HG03575 (cell line): ENCODE data around the gene CHST10.
"Not testable (repeated sequence)": the region's sequence is repeated elsewhere in the genome, so short reads cannot be mapped to it uniquely, and the experiment has no call there.

ENCODE experiments used
- ATAC-seq: cut with Tn5 transposase; IDR thresholded peaks from one replicate; pipeline ENCODE4 v1.9.1; 2021; ENCODE audit not compliant: unreplicated experiment, insufficient number of reproducible peaks, low FRiP score; ENCODE audit errors: extremely low read depth

CHST10 gene

GRCh38 chr2:100416935-100417710 lies at the start of gene CHST10:
Gene CHST10, minus strand, starts transcription at chr2:100417668. Its CDS starts 10,993 bp downstream, at chr2:100406675.
- no peak for ATAC-seq

DNA sequence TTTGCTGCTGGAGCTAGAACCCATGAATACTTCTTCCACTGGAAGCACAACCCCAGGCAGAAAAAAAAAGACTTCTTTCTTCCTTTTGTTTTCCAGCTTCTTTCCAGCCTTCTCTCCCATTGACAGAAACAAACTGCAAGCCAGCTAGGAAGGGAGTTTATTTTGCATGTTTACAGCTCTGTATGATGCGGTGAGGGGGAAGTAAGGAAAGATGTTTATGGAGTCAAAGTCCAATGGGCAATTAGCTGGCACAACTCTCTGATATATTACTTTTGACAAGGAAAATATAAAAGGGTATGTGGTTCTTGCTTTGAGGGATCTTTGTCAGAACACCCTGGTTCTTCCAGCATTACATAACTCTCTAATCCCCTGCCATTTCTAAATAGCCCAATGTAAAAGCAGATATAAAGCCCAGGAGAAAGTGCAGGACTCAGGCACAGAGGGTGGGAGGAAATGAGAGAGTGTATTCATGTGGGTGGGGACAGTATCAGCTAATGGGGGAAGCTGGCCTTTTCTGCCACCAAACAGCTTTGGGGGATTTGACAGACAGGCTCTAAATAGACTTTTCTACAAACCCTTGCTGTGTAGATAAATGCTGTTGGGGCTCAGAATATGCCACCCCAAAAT lies 43.5 kb upstream of the CHST10 start:
- no peak for ATAC-seq

GRCh38 chr2:100456357-100456756 lies 38.9 kb upstream of the CHST10 start:
- not testable (repeated sequence) for ATAC-seq

- no peak for ATAC-seq
These were observed 36.4 kb upstream of the CHST10 start for GRCh38 chr2:100453853-100454252.

- ATAC-seq, result no peak
These were observed 34.3 kb upstream of the CHST10 start for GRCh38 chr2:100451734-100452133.

DNA sequence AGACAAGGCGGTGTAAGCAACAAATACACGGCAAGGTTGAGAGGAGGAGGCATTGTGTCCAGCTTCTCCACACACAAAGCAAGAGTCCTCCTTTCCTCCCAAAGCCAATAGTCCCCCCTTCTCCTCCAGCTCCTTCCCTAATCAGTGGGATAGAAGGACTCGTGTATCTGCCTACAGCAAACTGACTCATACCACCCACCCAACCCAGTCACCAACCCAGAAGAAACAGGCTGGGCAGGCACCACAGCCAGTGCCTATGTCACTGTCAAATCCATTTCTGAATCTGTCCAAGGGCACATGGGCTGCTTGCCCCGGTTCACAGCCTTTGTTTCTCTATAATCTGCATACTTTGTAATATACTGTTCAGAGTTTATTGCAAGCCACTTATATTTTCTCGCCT lies 33.6 kb upstream of the CHST10 start:
- ATAC-seq, result no peak

- ATAC-seq, result no peak
These were observed 29.2 kb upstream of the CHST10 start for GRCh38 chr2:100446696-100447095.

- ATAC-seq, result no peak
These were observed 20.3 kb upstream of the CHST10 start for GRCh38 chr2:100437751-100438150.

GRCh38 chr2:100429726-100430125 lies 12.3 kb upstream of the CHST10 start:
- ATAC-seq, result no peak

DNA sequence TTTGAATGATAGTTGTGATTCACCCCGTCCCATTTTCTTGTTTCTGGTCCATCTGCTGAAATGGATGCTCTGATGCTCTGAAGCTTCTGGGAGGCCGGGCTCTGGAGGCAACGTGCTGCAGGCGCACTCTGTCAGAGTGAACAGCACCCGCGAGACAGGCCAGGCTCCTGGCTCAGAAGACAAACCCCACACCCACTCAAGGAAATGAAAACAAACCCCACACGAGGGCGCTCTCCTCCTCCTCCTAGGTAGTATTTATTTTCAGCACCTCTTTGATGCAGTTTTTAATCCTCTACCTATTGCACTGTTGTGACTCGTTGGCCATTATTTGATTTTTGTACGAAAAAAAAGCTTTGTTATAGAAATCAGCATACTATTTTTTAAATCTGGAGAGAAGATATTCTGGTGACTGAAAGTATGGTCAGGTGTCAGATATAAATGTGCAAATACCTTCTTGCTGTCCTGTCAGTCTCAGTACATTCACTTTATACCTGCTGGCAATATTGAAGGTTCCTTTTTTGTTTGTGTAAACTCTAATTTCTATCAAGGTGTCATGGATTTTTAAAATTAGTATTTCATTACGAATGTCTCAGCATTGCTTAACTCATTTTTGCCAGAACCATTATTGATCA lies 10.3 kb upstream of the CHST10 start:
- ATAC-seq, result no peak

- ATAC-seq, result no peak
These were observed 9.6 kb upstream of the CHST10 start for GRCh38 chr2:100427111-100427510.

DNA sequence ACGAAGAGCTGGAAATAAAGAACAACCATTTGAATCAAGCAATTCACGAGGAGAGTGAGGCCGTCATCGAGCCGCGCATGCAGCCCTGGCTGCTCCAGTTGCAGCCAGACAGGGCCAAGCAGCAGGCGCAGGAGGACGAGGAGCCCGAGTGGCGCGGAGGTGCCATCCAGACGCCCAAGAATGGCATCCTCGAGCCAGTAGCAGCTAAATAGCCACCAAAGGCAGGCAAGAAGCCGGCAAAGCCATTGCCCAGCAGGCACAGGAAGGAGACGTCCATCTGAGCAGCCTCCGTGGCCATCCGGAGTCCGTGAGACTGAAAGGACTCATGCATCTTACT lies 8.9 kb upstream of the CHST10 start:
- ATAC-seq, result no peak

DNA sequence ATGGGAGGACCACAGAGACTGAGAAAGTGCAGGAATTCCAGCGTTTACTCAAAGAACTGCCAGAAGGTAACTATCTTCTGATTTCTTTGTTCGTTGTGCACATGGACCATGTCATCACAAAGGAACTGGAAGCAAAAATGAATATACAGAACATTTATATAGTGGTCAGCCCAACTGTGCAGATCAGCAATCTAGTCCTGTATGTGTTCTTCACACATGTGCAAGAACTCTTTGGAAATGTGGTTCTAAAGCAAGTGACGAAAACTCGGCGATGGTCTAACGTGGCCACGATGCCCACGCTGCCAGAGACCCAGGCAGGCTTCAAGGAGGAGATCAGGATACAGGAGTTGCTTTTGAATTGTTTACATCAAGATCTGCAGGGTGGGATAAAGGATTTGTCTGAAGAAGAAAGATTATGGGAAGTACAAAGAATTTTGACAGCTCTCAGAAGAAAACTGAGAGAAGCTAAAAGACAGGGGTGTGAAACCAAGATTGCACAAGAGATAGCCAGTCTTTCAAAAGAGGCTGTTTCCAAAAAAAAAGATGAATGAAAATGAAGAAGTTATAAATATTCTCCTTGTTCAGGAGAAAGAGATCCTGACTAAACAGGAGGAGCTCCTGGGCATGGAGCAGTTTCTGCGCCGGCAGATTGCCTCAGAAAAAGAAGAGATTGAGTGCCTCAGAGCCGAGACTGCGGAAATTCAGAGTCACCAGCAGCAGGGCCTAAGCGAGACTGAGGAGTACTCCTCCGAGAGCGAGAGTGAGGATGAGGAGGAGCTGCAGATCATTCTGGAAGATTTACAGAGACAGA lies 8.3 kb upstream of the CHST10 start:
- ATAC-seq, result no peak

GRCh38 chr2:100425107-100425506 lies 7.6 kb upstream of the CHST10 start:
- no peak for ATAC-seq

DNA sequence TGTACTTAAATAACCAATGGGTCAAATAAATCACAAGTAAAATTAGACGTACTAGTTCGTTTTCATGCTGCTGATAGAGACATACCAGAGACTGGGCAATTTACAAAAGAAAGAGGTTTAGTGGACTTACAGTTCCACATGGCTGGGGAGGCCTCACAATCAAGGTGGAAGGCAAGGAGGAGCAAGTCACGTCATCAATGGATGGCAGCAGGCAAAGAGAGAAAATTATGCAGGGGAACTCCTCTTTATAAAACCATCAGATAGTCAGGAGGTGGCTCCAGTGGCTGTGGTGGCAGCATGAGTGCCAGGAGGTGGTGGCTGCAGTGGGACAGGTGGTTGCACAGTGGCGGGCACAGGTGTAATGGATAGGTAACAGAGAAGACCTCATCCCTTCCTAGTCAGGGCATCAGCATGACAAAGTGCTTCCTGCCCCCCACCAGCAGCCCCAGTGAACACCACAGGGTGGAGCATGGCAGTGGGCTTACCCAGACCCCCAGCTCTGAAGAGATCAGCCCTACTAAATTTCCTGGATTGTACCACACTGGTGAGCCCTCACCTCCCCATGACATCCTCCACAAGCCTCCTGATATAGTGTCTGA lies 6.9 kb upstream of the CHST10 start:
- ATAC-seq, result no peak

DNA sequence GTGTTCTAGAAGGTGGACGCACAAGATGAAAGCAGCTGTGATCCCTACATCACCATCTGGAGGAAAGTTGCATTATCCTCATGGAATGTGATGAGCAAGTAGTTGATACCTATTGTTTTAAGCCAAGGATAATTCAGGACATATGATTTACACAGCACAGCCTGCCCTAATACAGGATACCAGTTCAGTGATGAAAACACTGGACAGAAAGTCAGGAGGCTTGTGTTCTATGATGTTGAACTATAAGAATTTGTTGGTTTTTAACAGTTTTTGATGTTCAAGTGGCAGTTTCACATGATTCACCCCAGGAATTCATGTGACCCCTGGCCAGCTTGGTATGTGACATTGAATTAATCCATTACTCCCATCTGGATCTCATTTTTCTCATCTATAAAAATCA lies 6.2 kb upstream of the CHST10 start:
- no peak for ATAC-seq

- no peak for ATAC-seq
These were observed 5.0 kb upstream of the CHST10 start for GRCh38 chr2:100422320-100423055.

DNA sequence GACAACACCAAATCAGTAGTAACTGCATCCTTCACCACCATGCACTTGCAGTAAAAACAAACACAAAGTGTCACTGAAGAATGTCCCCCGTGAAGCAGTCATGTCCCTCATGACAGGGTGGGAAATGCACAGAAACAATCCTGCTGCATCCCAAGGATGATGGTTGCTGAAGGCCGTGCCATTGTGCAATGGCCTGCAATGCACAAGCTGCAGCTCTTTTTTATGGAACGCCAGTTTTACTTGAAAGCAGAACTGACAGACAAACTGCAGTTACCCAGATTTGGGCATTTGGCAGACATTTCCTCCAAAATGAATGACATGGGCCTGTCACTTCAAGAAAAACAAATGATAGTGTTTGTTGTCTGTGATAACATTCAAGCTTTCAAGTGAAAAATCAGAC lies 2.4 kb upstream of the CHST10 start:
- ATAC-seq, result no peak
